Mucosa of descending colon (tissue), 3 donors: ENCODE results near the gene TGFBR2. TPM values are rescaled to one million over a fixed set of nuclear protein-coding genes. Genes with fewer than 3 reads are reported as not detected.
A peak's percentile ranks its signal among the peaks of the same experiment; 100 is the strongest.

Experiments
- ATAC-seq: fragments of 200-7000 bp; cut with Tn5 transposase; one replicate; pipeline ENCODE4 v1.9.1; 2020; ENCODE audit warnings: mild to moderate bottlenecking, moderate library complexity
- DNase-seq, 3 donors: peaks; one replicate each; pipeline ENCODE4 v3.0.0-alpha.2; 2020
- H3K36me3 ChIP-seq: fragments of 200-600 bp; one replicate; pipeline ENCODE4 v1.8.0; 2021; ENCODE audit warnings: low read depth, mild to moderate bottlenecking
- H3K4me1 ChIP-seq: fragments of 200-600 bp; one replicate; pipeline ENCODE4 v1.8.0; 2021; ENCODE audit warnings: low read depth, mild to moderate bottlenecking
- H3K4me3 ChIP-seq: fragments of 200-600 bp; one replicate; pipeline ENCODE4 v1.8.0; 2021; ENCODE audit warnings: mild to moderate bottlenecking
- H3K9me3 ChIP-seq: fragments of 200-600 bp; one replicate; pipeline ENCODE4 v1.8.0; 2021; ENCODE audit warnings: mild to moderate bottlenecking
- CTCF ChIP-seq: fragments of 200-600 bp; IDR thresholded peaks from one replicate; pipeline ENCODE4 v1.8.0; 2022; ENCODE audit warnings: antibody characterized with exemption, mild to moderate bottlenecking
- intact Hi-C, 2 donors: fragments of 100-400 bp; cut with DNase I in 1 of 2; cut with micrococcal nuclease in 1 of 2; formaldehyde crosslinking; loops; one replicate each; pipeline versions ENCODE4 v1.11.0 to v1.11.1; 2022; cut with DNase I, micrococcal nuclease
- total RNA-seq, 3 donors: library from RNA; stranded (reverse); fragmentation: NEBNext Ultra II Directional in 2 of 3; extraction: Animal tissue kit (Norgen Biotek cat#: 25700) in 2 of 3; gene quantifications; one replicate each; pipeline versions ENCODE4 v1.2.1 to v1.2.4, GENCODE V29; 2021 to 2023
- donor health status: DM: no; HTN: no; CAD: no; lungs with moderate emphysema.
- donor health status: DM: no; HTN: no; CAD: no.
- donor health status: DM: no; HTN: yes; CAD: no.

Gene TGFBR2
- total RNA-seq, 3 donors from 2014 or later, result 39.0 to 134 (median 71.4) TPM

GRCh38 chr3:30641416-30642251 lies 35.2 kb downstream of the TGFBR2 start:
- Histone ChIP-seq H3K9me3 (no peaks in the 10 kb centered on the region), H3K4me3 (no peak overlapping the region), H3K4me1 (peaks cover 14% of the 10 kb centered on the region), H3K36me3 (no peaks in the 10 kb centered on the region)
- ATAC-seq (no peak), DNase-seq (no peak)
- no peak for TF ChIP-seq CTCF
- intact Hi-C loops, result no loop called here

- no peak for DNase-seq
- intact Hi-C loops, result no loop called here
- Histone ChIP-seq H3K4me3 (no peak overlapping the region), H3K36me3 (no peaks in the 10 kb centered on the region), H3K9me3 (no peaks in the 10 kb centered on the region), H3K4me1 (peaks cover 14% of the 10 kb centered on the region)
- TF ChIP-seq CTCF, result no peak
- no peak for ATAC-seq
These were observed 36.5 kb downstream of the TGFBR2 start for GRCh38 chr3:30642849-30643361.

GRCh38 chr3:30643763-30644462 lies 37.5 kb downstream of the TGFBR2 start:
- DNase-seq, result peak; percentile 29 to 77 (median 46)
- Histone ChIP-seq H3K4me3 (no peak overlapping the region), H3K9me3 (no peaks in the 10 kb centered on the region), H3K36me3 (no peaks in the 10 kb centered on the region), H3K4me1 (peaks cover 14% of the 10 kb centered on the region)
- ATAC-seq, result peak; percentile 74
- intact Hi-C loops, result no loop called here
- TF ChIP-seq CTCF, result no peak

- H3K9me3 ChIP-seq, result no peaks in the 10 kb centered on the region
- intact Hi-C loops, result no loop called here
- peak in 1 of 3 donors; percentile 56 for DNase-seq
- TF ChIP-seq CTCF, result no peak
- no peak overlapping the region for H3K4me3 ChIP-seq
- peaks cover 14% of the 10 kb centered on the region for H3K4me1 ChIP-seq
- H3K36me3 ChIP-seq, result no peaks in the 10 kb centered on the region
- peak; percentile 50 for ATAC-seq
These were observed 38.2 kb downstream of the TGFBR2 start for GRCh38 chr3:30644615-30645014.

- intact Hi-C loops, result no loop called here
- no peak for DNase-seq
- Histone ChIP-seq H3K36me3 (no peaks in the 10 kb centered on the region), H3K4me3 (no peak overlapping the region), H3K4me1 (peaks cover 14% of the 10 kb centered on the region), H3K9me3 (no peaks in the 10 kb centered on the region)
- no peak for ATAC-seq
- no peak for TF ChIP-seq CTCF
These were observed 38.7 kb downstream of the TGFBR2 start for GRCh38 chr3:30645077-30645476.
